ENCODE results near the gene PTOV1.

PTOV1 gene

GRCh38 chr19:49802836-49803528 is 48.0 kb upstream of the PTOV1 start:
- Histone ChIP-seq H3K79me2 (ENCODE audit: control insufficient read depth, low read length) (no peaks in the 10 kb centered on the region), H4K20me1 (ENCODE audit: control insufficient read depth, insufficient read depth, low read depth, low read length) (no peaks in the 10 kb centered on the region), H3K9me3 (ENCODE audit: control insufficient read depth, insufficient read depth, low read length) (no peaks in the 10 kb centered on the region), H3K27ac (ENCODE audit: low read depth, low read length) (no peak overlapping the region), H3K4me2 (ENCODE audit: low read length) (no peak overlapping the region), H3F3A (ENCODE audit: control insufficient read depth, insufficient read depth) (no peaks in the 10 kb centered on the region), H3K4me1 (ENCODE audit: control insufficient read depth, low read length) (peaks cover 7% of the 10 kb centered on the region; the same call in 1 of the 2 replicates), H3K4me3 (ENCODE audit: low read length) (no peak overlapping the region), H3K27me3 (ENCODE audit: control insufficient read depth, low read length) (no peaks in the 10 kb centered on the region), H3K9me2 (replicated peaks; ENCODE audit: control insufficient read depth, low read length) (no peaks in the 10 kb centered on the region), H3K36me3 (ENCODE audit: control insufficient read depth, low read length) (peaks cover 54% of the 10 kb centered on the region)
- TF ChIP-seq CTCF (IDR thresholded peaks at IDR 0.05; ENCODE audit: low read depth, low read length, poor library complexity, severe bottlenecking) (no peak), EZH2phosphoT487 (IDR thresholded peaks at IDR 0.05; ENCODE audit: borderline replicate concordance, low read length) (no peak)

GRCh38 chr19:49803529-49803856 is 47.5 kb upstream of the PTOV1 start:
- H3K36me3 ChIP-seq (ENCODE audit: control insufficient read depth, low read length), result peaks cover 59% of the 10 kb centered on the region
- TF ChIP-seq CTCF (IDR thresholded peaks at IDR 0.05; ENCODE audit: low read depth, low read length, poor library complexity, severe bottlenecking), result no peak
- no peaks in the 10 kb centered on the region for H3K9me2 ChIP-seq (replicated peaks; ENCODE audit: control insufficient read depth, low read length)

GRCh38 chr19:49805822-49806619 is 44.9 kb upstream of the PTOV1 start:
- H3F3A ChIP-seq (ENCODE audit: control insufficient read depth, insufficient read depth), result no peaks in the 10 kb centered on the region
- H3K4me3 ChIP-seq (ENCODE audit: low read length), result no peak overlapping the region
- peaks cover 26% of the 10 kb centered on the region for H3K4me1 ChIP-seq (ENCODE audit: control insufficient read depth, low read length)
- TF ChIP-seq EZH2phosphoT487 (IDR thresholded peaks at IDR 0.05; ENCODE audit: borderline replicate concordance, low read length) (no peak), CTCF (IDR thresholded peaks at IDR 0.05; ENCODE audit: low read depth, low read length, poor library complexity, severe bottlenecking) (no peak)
- peaks cover 4% of the 10 kb centered on the region for H4K20me1 ChIP-seq (ENCODE audit: control insufficient read depth, insufficient read depth, low read depth, low read length)
- no peak overlapping the region for H3K27ac ChIP-seq (ENCODE audit: low read depth, low read length)
- peaks cover 45% of the 10 kb centered on the region for H3K36me3 ChIP-seq (ENCODE audit: control insufficient read depth, low read length)
- H3K4me2 ChIP-seq (ENCODE audit: low read length), result no peak overlapping the region
- H3K9me3 ChIP-seq (ENCODE audit: control insufficient read depth, insufficient read depth, low read length), result no peaks in the 10 kb centered on the region
- no peaks in the 10 kb centered on the region for H3K79me2 ChIP-seq (ENCODE audit: control insufficient read depth, low read length)
- no peaks in the 10 kb centered on the region for H3K9me2 ChIP-seq (replicated peaks; ENCODE audit: control insufficient read depth, low read length)
- no peaks in the 10 kb centered on the region for H3K27me3 ChIP-seq (ENCODE audit: control insufficient read depth, low read length)

More at GRCh38 chr19:49803529-49803856, 47.5 kb upstream of the PTOV1 start:
- Histone ChIP-seq H3F3A (ENCODE audit: control insufficient read depth, insufficient read depth) (no peaks in the 10 kb centered on the region), H4K20me1 (ENCODE audit: control insufficient read depth, insufficient read depth, low read depth, low read length) (peaks cover 4% of the 10 kb centered on the region), H3K27ac (ENCODE audit: low read depth, low read length) (no peak overlapping the region), H3K4me2 (ENCODE audit: low read length) (no peak overlapping the region), H3K4me3 (ENCODE audit: low read length) (no peak overlapping the region), H3K27me3 (ENCODE audit: control insufficient read depth, low read length) (no peaks in the 10 kb centered on the region), H3K79me2 (ENCODE audit: control insufficient read depth, low read length) (no peaks in the 10 kb centered on the region), H3K9me3 (ENCODE audit: control insufficient read depth, insufficient read depth, low read length) (no peaks in the 10 kb centered on the region), H3K4me1 (ENCODE audit: control insufficient read depth, low read length) (peaks cover 11% of the 10 kb centered on the region)

Data from DOHH2 (cell line).